Ovary (tissue), 9 donors: Measurements from ENCODE around the gene WIF1. TPM values are rescaled to one million over a fixed set of nuclear protein-coding genes. Genes with fewer than 3 reads are reported as not detected.

Experiments
- DNase-seq, 5 donors: peaks; one replicate each; pipeline ENCODE4 v3.0.0-alpha.2; 2019 to 2020
- H3K27ac ChIP-seq, 2 donors: fragments of 200-600 bp; one replicate each; pipeline versions ENCODE4 v1.5.1 to v1.8.0; 2019 to 2022
- H3K27me3 ChIP-seq: fragments of 200-600 bp; one replicate; pipeline ENCODE4 v1.8.0; 2022
- H3K36me3 ChIP-seq: fragments of 200-600 bp; sonication (generic); one replicate; pipeline ENCODE4 v1.5.1; 2019
- H3K4me1 ChIP-seq: one replicate; pipeline ENCODE4 v1.8.1; 2013; ENCODE audit warnings: mild to moderate bottlenecking, moderate library complexity; ENCODE audit not compliant: insufficient read depth
- H3K4me3 ChIP-seq: fragments of 200-600 bp; sonication (generic); one replicate; pipeline ENCODE4 v1.5.1; 2017
- H3K9me3 ChIP-seq, 2 donors: fragments of 200-600 bp in 1 of 2; sonication (generic) in 1 of 2; one replicate each; pipeline versions ENCODE4 v1.5.1 to v1.8.1; 2013 to 2019; ENCODE audit warnings: mild to moderate bottlenecking in 1 of 2, moderate library complexity in 1 of 2
- CTCF ChIP-seq, 3 donors: fragments of 450-650 bp in 2 of 3; fragments of 200-600 bp in 1 of 3; IDR thresholded peaks; one replicate each; pipeline versions ENCODE4 v1.5.1 to v1.8.0; 2016 to 2022; ENCODE audit warnings: antibody characterized with exemption in 3 of 3, mild to moderate bottlenecking in 1 of 3
- EP300 ChIP-seq: sonication (generic); formaldehyde crosslinking; IDR thresholded peaks from one replicate; pipeline ENCODE4 v1.6.1; 2017; ENCODE audit warnings: antibody characterized with exemption
- POLR2A ChIP-seq: fragments of 450-650 bp; IDR thresholded peaks from one replicate; pipeline ENCODE4 v1.6.1; 2017; ENCODE audit warnings: antibody characterized with exemption, mild to moderate bottlenecking, moderate library complexity
- WGBS, 3 donors: extraction: QIAGEN DNeasy Blood & Tissue Kit in 1 of 3; methylation state at CpG; one replicate each; pipeline versions ENCODE4 v1.1.5 to v1.1.7; 2013 to 2017; 5-methylcytosine and 5-hydroxymethylcytosine counted together
- intact Hi-C, 4 donors: fragments of 100-400 bp; cut with DNase I; formaldehyde crosslinking; loops; one replicate each; pipeline versions ENCODE4 v1.11.0 to v1.15.1; 2022 to 2023
- polyA plus RNA-seq, 2 donors: library from polyadenylated mRNA; stranded (reverse); fragments of 200-250 nt in 1 of 2; fragments of 350-450 nt in 1 of 2; fragmentation: Illumina TruSeq in 1 of 2; extraction: RNeasy Lipid Tissue Mini Kit (QIAGEN cat#74804) in 1 of 2; gene quantifications; one replicate each; pipeline ENCODE4 v1.2.3, GENCODE V29; 2013 to 2014
- total RNA-seq, 7 donors: library from RNA; depleted of rRNA in 2 of 7; stranded (reverse); fragments of >200 nt in 2 of 7; fragmentation: NEBNext Ultra II Directional in 3 of 7; extraction: Animal tissue kit (Norgen Biotek cat#: 25700) in 3 of 7; gene quantifications; one replicate each; pipeline versions ENCODE4 v1.1.0 to v1.2.4, GENCODE V29; 2016 to 2023
- donor health status: DM: no; HTN: no; CAD: no; lungs with moderate emphysema.
- donor health status: DM: no; HTN: no; CAD: no.
- donor health status: Bipolar disorder and iron deficiency.
- donor health status: DM: yes; HTN: yes; CAD: no.
- donor health status: DM: no; HTN: no; CAD: no.
- donor health status: DM: yes; HTN: yes; CAD: no.

Gene WIF1
- total and polyA plus RNA-seq, 9 donors, result 0.11 to 6.7 (median 2.0) TPM; not detected in 4

DNA sequence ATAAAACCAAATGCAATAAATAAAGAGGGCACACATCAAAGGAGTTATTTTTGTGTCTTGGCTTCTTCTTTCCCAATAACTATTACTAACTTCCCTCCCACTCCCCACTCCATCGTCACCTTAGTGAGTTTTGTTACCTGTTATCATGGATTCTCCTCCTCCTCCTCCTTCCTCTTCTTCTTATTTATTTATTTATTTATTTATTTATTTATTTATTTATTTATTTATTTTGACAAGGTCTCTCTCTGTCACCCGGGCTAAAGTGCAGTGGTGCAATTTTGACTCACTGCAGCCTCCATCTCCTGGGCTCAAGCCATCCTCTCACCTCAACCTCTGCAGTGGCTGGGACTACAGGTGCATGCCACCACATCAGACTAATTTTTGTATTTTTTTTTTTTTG lies 26.4 kb downstream of the WIF1 start:
- no peaks in the 10 kb centered on the region for H3K27me3 ChIP-seq
- 48 to 59% (median 53%) methylated on average over 2 of the region's 2 CpGs for WGBS, 3 donors
- no peak for DNase-seq
- no peak overlapping the region for H3K4me3 ChIP-seq
- no peak for TF ChIP-seq POLR2A
- intact Hi-C loops, result no loop called here
- no peaks in the 10 kb centered on the region for H3K9me3 ChIP-seq
- H3K36me3 ChIP-seq, result no peaks in the 10 kb centered on the region
- no peak overlapping the region for H3K27ac ChIP-seq
- no peaks in the 10 kb centered on the region for H3K4me1 ChIP-seq

GRCh38 chr12:65093606-65094005 lies 27.5 kb downstream of the WIF1 start:
- no peak overlapping the region for H3K27ac ChIP-seq

DNA sequence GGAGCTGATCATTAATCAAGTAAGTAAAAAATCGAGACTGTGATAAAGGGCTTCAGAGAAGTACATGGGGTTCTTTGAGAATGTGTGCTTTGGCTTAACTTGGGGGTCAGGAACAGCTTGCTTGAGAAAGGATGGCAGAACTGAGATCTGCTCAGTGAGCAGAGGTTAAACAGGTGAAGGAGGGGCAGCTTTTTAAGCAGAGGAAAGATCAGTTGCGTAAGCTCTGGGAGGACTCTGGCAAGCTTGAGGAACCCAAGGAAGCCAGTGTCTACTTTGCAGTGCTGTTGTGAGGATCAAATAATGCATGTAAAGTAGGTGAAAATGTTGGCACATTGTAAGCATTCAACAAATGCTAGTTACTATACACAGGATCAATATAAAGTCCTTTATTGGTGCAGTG lies 30.6 kb downstream of the WIF1 start:
- 71 to 82% (median 79%) methylated on average over 2 of the region's 2 CpGs for WGBS, 3 donors
- TF ChIP-seq POLR2A, result no peak
- TF ChIP-seq CTCF (IDR thresholded peaks at IDR 0.05), result no peak
- TF ChIP-seq EP300, result no peak
- no peaks in the 10 kb centered on the region for H3K9me3 ChIP-seq
- H3K27me3 ChIP-seq, result no peaks in the 10 kb centered on the region
- no peaks in the 10 kb centered on the region for H3K4me1 ChIP-seq
- intact Hi-C loops, result no loop called here
- no peak overlapping the region for H3K4me3 ChIP-seq
- H3K27ac ChIP-seq, result no peak overlapping the region
- no peak for DNase-seq
- H3K36me3 ChIP-seq, result no peaks in the 10 kb centered on the region

More at GRCh38 chr12:65093606-65094005, 27.5 kb downstream of the WIF1 start:
- no peak overlapping the region for H3K4me3 ChIP-seq
- no peaks in the 10 kb centered on the region for H3K36me3 ChIP-seq
- H3K4me1 ChIP-seq, result no peaks in the 10 kb centered on the region
- WGBS, 3 donors, result 11 to 18% (median 14%) methylated on average over 5 of the region's 5 CpGs
- H3K9me3 ChIP-seq, result no peaks in the 10 kb centered on the region
- H3K27me3 ChIP-seq, result no peaks in the 10 kb centered on the region
- TF ChIP-seq CTCF (IDR thresholded peaks at IDR 0.05) (no peak), POLR2A (no peak), EP300 (no peak)
- DNase-seq, result no peak
- intact Hi-C loops, result no loop called here

- intact Hi-C loops, result no loop called here
- WGBS, 3 donors, result 69 to 88% (median 87%) methylated on average over 2 of the region's 2 CpGs
Measured at GRCh38 chr12:65086236-65086635, 34.9 kb downstream of the WIF1 start.

DNA sequence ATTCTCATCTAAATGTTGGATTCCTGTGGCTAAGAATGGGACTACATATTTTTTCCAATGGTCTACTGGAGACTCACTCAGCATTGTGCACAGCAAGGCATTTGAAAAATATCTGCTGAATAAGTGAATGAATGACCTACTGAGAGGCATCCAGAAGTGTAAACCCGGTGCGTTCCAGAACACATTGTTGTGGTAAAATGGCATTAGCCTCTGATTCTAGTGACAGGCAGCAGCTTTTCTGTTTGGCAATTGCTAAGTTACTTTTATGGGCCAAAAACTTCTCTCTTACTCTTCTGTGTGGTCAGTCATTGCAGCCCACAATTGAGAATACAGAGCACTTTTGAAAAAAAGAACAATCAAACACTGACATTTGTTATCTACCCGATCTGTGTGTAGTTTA lies 36.5 kb downstream of the WIF1 start:
- Histone ChIP-seq H3K36me3 (no peaks in the 10 kb centered on the region), H3K27me3 (no peaks in the 10 kb centered on the region), H3K27ac (no peak overlapping the region), H3K9me3 (no peaks in the 10 kb centered on the region), H3K4me1 (no peaks in the 10 kb centered on the region), H3K4me3 (no peak overlapping the region)
- intact Hi-C loops, result no loop called here
- DNase-seq, result no peak
- no peak for TF ChIP-seq POLR2A
- no peak for TF ChIP-seq CTCF (IDR thresholded peaks at IDR 0.05)
- TF ChIP-seq EP300, result no peak
- 75 to 76% (median 76%) methylated on average over 3 of the region's 3 CpGs for WGBS, 3 donors

More at GRCh38 chr12:65086236-65086635, 34.9 kb downstream of the WIF1 start:
- H3K27ac ChIP-seq, result no peak overlapping the region
- no peak overlapping the region for H3K4me3 ChIP-seq
- no peaks in the 10 kb centered on the region for H3K4me1 ChIP-seq
- H3K36me3 ChIP-seq, result no peaks in the 10 kb centered on the region
- no peaks in the 10 kb centered on the region for H3K27me3 ChIP-seq
- no peaks in the 10 kb centered on the region for H3K9me3 ChIP-seq
- TF ChIP-seq CTCF (IDR thresholded peaks at IDR 0.05) (no peak), POLR2A (no peak), EP300 (no peak)
- DNase-seq, result no peak
